NCI-H748 treated with DMSO at 0.1 percent for 48 hours (cell line): ENCODE data around the gene ATXN3L.

Source experiments
- DNase-seq: peaks from one replicate; lab custom pipeline; 2025; lab: John Stamatoyannopoulos, UW

Gene ATXN3L

GRCh38 chrX:13319953-13320352 is at the start of gene ATXN3L:
ATXN3L (minus strand) TSS chrX:13320053; CDS start chrX:13319934, 119 bp downstream.
- no peak for DNase-seq

- peak; percentile 93 for DNase-seq
Observed at GRCh38 chrX:13369256-13370030, 49.6 kb upstream of the ATXN3L start.

GRCh38 chrX:13367950-13368349 is 48.1 kb upstream of the ATXN3L start:
- no peak for DNase-seq

- no peak for DNase-seq
Observed at GRCh38 chrX:13366698-13367097, 46.8 kb upstream of the ATXN3L start.

- no peak for DNase-seq
Observed at GRCh38 chrX:13365161-13365560, 45.3 kb upstream of the ATXN3L start.

- no peak for DNase-seq
Observed at GRCh38 chrX:13364230-13364857, 44.5 kb upstream of the ATXN3L start.

GRCh38 chrX:13360146-13360545 is 40.3 kb upstream of the ATXN3L start:
- no peak for DNase-seq

GRCh38 chrX:13357925-13358324 is 38.1 kb upstream of the ATXN3L start:
- DNase-seq: peak; percentile 23

GRCh38 chrX:13346646-13347045 is 26.8 kb upstream of the ATXN3L start:
- DNase-seq: peak; percentile 67

GRCh38 chrX:13345438-13345837 is 25.6 kb upstream of the ATXN3L start:
- no peak for DNase-seq

- DNase-seq: no peak
Observed at GRCh38 chrX:13345037-13345436, 25.2 kb upstream of the ATXN3L start.

GRCh38 chrX:13341491-13342101 is 21.7 kb upstream of the ATXN3L start:
- no peak for DNase-seq

- no peak for DNase-seq
Observed at GRCh38 chrX:13340182-13340791, 20.4 kb upstream of the ATXN3L start.

GRCh38 chrX:13339607-13340006 is 19.8 kb upstream of the ATXN3L start:
- no peak for DNase-seq

GRCh38 chrX:13338996-13339515 is 19.2 kb upstream of the ATXN3L start:
- no peak for DNase-seq

GRCh38 chrX:13334491-13334890 is 14.6 kb upstream of the ATXN3L start:
- DNase-seq: no peak

GRCh38 chrX:13330446-13330845 is 10.6 kb upstream of the ATXN3L start:
- DNase-seq: no peak

GRCh38 chrX:13327666-13328065 is 7.8 kb upstream of the ATXN3L start:
- DNase-seq: no peak

GRCh38 chrX:13323241-13323640 is 3.4 kb upstream of the ATXN3L start:
- DNase-seq: no peak

GRCh38 chrX:13317366-13317765 is 2.5 kb downstream of the ATXN3L start:
- DNase-seq: no peak

- DNase-seq: no peak
Observed at GRCh38 chrX:13311560-13311959, 8.3 kb downstream of the ATXN3L start.

GRCh38 chrX:13309631-13310030 is 10.2 kb downstream of the ATXN3L start:
- no peak for DNase-seq

GRCh38 chrX:13307041-13307440 is 12.8 kb downstream of the ATXN3L start:
- no peak for DNase-seq
